GM21423 (cell line): ENCODE results near the gene SLC2A5.
"Not testable (repeated sequence)": the region's sequence is repeated elsewhere in the genome, so short reads cannot be mapped to it uniquely, and the experiment has no call there.

Experiments used
- ATAC-seq: cut with Tn5 transposase; IDR thresholded peaks from one replicate; pipeline ENCODE4 v1.9.1; 2021; ENCODE audit warnings: mild to moderate bottlenecking, moderate library complexity; ENCODE audit not compliant: unreplicated experiment

The SLC2A5 gene

DNA sequence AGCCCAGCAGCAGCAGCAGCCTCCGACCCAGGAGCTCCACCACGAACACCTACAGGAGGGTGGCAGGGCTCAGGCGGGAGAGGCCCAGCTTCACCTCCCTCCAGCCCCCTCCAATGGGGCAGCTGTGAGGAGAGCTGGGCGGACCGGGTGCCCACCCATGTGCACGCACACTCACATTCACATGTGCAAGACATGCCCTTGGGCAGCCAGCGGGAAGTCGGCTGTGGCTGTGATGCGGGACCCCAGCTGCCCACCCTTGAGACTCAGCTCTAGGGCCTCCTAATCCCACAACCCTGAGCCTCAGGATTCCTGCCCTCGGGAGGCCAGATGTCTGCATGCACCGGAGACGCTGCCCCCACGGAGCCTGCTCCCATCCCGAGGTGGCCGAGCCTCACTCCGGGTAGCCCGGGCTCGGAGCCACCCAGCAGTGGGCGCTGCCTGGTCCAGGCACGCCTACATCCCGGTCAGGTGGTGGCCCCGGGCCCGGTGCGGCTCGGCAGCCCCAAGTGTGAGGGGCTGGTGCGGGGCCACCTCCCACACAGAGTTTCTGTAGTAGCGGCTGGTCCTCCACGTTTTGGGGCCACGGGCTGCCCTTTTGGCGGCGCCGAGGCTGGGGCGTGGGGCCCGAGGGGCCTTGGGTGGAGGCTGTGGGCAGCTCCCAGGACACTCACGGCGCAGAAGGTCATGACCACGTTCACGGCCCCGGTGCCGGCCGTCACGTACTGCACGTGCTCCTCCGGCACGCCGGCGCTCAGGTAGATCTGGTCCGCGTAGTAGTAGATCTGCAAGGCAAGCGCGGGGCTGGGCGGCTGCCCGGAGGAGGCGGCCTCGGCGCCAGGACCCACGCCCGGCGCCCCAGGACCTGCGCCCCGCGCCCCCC lies 30.3 kb downstream of the SLC2A5 start:
- ATAC-seq = no peak

DNA sequence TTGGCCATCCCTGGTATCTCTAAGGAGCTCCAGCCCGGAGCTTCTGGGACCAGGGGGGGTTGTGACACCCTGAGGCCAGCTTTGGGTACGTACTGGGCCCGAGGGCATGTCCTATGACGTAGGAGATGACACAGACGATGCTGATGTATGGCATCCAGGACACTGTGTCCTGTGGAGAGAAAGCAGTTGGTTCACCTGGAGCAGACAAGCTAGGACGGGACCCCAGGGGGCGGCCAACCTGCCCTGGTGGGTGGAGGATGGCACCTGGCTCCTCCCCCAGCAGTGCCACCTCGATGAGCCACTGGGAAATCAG lies 31.1 kb downstream of the SLC2A5 start:
- ATAC-seq = no peak

DNA sequence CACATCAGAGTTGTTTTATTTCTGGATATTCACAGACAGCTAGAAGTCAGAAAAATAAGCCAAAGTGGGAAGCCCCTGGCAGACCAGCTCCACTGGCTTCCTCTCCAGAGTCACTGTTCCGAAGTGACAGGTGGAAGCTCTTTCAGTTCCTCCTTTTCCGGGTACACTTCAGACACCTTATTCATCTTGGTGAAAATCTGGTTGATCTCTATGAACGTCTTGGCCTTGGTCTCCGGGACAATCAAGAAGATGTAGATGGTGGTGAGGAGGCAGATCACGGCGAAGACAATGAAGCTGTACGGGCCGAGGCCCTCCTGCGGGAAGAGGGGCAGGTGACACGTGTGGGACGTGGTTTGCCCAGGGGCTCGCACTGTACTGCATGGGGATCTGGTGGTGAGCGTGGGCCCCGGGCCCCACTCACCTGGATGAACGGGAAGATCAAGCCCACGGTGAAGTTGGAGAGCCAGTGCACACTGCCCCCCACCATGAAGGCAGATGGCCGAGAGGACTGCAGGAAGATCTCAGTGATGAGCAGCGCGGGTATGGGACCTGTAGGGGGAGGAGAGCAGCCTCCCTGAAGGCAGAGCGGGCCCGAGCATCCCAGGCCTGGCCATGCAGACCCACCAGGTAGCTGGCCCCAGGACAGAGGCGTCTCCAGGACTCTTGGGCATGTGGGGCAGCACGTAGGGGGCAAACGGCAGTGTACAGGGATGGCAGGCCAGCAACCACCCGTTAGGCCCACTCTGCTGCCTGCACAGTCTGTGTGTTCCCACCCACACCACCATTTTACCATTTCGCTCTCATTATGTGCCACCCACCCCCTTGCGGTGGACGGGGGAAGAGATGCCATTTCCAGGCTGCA lies 31.7 kb downstream of the SLC2A5 start:
- ATAC-seq = no peak

DNA sequence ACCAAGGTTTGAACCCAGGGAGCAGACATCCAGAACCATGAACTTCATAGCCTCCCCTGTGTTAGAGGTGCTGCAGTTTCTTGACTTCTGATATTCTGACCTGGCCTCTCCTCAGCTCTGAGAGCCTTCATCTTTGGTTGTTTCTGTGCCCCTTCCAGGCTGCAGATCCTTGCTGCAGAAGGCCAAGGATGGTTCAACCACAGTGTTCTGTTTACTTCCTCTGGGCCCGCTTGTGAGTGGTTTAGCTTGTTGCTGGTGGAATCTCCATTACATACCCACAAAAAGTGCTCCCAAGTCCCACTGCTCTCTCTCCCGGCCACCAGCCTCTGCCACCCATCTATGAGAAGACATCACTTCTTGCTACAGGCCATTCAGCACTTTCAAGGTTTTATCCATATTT lies 34.2 kb downstream of the SLC2A5 start:
- no peak for ATAC-seq

DNA sequence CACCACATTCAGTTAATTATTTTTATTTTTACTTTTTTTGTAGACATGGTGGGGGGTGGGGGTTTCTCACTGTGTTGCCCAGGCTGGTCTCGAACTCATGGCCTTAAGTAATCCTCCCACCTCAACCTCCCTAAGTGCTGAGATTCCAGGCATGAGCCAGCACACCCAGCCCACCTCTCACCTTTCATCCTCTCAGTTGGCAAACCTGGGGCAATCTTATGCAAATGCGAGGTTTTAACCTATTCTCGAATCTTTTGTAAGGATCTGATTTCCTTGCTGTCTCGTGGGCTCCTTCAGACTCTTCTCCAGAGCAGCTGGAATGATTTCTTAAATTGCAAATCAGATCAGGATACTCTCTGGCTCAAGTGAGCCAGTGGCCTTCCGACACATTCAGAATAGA lies 36.1 kb downstream of the SLC2A5 start:
- ATAC-seq = no peak

DNA sequence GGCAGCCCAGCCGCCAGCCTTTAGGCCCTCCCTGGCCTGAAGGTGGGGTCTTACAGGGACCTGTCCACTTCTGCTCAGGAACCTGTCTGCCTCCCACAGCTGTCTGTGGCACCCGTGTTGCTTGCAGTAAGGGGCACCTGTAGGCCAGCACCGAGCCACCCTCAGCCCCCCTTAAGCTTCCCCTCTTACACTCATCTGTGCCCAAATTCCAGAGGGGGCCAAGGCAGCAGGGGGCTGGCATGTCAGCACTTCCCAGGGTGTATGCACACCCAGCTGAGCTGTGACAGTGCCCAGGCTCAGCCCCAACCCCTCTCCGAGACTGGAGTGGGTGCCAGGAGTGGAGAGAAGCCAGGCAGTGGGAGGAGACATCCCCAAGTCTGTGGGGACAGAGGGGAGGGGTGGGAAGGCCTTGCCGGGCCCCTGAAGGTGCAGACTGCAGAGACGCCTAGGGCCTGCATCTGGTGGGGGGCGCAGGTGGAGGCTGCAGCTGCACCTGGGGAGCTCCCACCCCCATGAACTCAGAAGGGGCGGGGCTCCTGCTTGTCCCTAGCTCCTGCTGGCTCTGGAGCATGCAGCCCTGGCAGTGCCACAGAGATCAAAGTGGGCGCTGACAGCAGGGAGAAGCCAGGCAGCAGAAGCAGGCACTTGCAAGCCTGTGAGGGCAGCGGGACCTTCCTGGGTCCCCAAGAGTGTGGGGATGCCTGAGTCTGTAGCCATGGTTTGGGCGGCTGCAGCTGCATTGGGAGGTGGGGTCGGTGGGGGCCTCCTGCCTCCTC lies 37.8 kb downstream of the SLC2A5 start:
- no peak for ATAC-seq

DNA sequence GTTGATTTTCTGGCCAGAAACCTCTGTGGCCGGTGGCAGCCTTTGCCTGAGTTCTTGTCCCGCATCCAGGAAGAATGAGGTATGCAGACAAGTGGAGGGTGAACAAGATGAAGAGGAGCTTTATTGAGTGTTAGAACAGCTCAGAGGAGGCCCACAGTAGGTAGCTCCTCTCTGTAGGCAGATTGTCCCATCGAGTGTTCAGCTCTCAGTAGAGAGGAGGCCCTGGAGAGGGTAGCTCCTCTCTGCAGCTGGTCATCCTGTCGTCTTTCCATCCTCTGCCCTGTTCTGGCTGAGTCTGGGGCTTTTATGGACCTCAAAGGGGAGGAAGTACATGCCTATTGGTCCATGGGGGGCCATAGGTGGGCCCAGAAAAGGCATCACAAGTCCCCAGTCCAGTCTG lies 38.4 kb downstream of the SLC2A5 start:
- not testable (repeated sequence) for ATAC-seq

DNA sequence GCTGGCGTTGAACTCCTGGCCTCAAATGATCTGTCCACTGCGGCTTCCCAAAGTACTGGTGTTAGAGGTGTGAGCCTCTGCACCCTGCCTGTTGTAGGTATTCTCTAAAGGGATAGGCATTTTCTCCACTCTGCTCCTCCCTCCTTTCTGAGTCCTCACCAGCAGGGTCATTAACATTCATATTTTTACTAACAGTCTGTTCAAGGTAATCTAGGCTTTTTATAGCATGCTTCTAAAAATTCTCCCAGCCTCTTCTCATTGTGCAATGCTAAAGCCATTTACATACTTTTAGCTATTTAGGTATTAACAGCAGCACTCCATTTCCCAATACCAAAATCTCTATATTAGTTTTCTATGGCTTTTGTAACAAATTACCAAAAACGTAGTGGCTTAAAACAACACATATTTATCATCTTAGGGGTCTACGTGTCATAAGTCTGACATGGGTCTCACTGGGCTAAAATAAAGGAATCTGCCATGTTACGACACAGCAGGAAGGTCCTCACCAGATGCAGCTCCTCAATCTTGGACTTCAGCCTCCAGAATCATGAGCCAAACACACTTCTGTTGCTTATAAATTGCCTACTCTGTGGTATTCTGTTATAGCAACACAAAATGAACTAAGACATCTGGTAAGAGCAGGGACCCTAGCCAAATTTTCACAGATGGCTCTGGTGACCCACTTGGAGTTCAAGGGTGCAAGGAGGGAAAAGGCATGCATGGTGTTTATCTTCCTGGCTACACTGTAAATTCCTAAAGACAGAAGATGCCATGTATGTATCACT lies 40.3 kb downstream of the SLC2A5 start:
- ATAC-seq = no peak

DNA sequence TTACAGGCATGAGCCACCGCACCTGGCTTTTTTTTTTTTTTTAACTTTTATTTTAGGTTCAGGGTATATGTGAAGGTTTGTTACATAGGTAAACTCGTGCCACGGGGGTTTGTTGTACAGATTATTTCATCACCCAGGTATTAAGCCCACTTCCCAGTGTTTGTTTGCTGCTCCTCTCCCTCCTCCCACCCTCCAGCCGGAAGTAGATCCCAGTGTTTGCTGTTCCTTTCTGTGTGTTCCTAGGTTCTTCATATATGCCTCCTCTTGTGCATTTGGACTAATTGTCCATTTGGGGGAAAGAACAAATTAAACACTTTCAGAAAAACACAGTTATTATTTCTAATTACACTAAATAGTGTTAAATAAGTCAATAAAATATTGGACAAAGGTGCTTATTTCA lies 42.1 kb downstream of the SLC2A5 start:
- no peak for ATAC-seq

DNA sequence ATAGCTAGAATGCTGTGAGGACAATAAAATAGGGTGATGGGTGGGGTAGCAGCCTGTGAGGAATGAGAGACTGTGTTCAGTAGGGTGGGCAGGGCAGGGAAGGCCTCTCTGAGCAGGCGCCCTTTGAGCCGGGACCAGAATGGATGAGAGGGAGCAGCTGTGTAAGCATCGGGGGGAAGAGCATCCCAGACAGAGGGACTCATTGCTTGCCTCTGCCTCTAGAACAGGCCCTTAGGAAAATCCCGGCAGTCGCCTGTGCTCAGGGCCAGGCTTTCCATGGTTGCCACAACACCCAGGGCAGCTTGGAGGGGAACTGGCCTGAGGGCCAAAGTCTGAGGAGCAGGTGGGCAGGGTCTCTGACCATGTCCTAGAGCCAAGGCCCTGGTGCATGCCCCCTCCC lies 44.0 kb downstream of the SLC2A5 start:
- no peak for ATAC-seq

DNA sequence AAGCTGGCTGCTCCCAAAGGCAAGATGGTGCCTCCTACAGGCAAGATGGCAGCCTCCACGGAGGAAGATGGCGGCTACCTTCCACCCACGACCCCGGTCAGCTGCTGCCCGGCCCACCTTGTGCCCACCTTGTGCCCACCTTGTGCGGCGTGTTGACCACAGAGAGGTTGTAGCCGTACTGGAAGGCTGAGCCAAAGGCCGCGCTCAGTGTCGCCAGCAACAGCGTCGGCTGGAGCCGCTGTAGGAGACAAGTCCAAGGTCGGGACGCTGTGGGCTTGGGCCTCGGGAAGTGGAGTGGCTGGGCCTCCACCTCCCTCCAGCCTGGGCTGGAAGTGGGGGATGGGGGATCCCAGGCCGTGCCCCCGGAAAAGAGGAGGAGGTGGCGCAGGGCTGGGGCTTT lies 44.6 kb downstream of the SLC2A5 start:
- no peak for ATAC-seq

DNA sequence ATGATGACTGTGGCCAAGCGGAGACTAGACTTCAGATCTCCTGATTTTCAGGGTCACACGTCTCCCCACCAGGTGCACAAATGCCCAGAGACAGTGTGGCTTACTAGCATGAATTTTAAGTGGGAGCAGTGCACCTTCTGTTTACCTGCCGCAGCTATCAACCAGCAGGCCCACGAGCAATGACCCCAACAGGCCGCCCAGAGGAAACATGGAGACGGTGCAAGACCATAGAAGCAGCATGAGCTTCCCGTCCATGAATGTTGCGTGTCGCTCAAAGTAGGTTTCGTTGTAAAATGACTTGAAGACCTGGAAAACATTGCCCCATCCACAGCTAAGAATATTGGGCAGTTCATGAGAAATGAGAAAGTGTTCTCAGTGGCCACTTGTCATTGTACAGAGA lies 46.7 kb downstream of the SLC2A5 start:
- ATAC-seq = no peak

DNA sequence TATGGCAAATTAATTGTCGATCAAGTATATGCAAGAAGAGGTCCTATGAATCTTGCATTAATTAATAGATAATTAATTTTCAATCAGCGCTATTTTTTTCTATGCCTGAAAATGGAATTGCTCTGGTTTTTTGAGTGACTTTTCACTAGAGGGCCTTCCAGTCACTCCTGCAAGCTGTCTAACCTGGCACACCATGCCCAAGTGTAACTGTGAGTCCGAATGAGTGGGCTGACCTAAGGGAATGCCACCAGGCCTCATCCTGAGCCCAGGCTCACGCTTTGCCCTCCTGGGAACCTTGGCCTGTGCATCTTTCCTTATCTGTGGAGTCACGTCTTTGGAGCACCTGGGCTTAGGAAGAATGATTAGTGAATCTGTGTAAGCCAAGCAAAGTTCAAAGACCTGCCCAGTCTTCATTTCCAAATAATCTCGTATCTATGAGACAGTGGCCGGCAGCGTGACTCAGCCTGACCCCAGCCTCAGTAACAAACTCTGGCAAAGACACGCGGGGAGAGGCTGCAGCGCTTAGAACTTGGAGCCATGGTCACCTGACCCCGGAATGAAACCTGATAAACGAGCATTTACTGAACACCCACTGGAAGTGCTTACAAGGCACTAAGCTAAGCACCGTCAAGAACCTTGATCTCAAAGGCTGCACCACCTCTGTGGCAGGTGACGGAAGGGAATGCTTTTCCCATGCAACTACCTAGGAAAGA lies 47.3 kb downstream of the SLC2A5 start:
- ATAC-seq = not testable (repeated sequence)

DNA sequence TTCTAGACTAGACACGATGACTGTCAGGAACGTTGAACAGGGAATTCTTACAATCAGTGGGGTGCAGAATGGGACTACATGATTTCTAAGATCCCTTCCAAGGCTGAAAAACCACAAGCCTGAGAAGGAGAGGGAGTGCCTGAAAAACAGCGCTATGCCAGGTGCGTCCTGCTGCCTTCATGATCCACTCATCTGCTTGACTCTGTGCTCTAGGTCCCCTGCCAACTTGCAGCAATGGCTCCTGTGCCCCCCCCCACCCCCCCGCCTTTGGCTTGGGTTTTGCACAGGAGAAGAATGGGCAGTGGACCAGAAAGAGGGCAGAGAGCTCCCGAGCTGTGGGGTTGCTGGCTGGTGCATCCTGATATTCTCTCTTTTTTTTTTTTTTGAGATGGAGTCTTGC lies 49.1 kb downstream of the SLC2A5 start:
- no peak for ATAC-seq

DNA sequence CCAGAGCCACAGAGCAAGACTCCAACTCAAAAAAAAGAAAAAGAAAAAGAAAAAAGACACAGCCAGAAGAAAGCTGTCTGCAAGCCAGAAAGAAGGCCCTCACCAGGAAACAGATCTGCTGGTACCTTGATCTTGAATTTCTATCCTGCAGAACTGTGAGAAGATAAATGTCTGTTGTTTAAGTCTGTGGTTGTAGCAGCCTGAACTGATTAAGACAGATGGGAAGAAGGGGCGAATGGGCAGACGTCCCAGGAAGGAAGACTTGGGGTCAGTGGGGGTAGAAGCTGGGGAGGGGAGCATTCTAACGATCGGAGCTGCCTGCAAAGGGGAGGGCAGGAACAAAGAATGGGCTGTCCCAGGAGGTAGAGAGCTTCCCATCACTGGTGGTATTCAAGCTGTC lies 49.5 kb downstream of the SLC2A5 start:
- no peak for ATAC-seq

DNA sequence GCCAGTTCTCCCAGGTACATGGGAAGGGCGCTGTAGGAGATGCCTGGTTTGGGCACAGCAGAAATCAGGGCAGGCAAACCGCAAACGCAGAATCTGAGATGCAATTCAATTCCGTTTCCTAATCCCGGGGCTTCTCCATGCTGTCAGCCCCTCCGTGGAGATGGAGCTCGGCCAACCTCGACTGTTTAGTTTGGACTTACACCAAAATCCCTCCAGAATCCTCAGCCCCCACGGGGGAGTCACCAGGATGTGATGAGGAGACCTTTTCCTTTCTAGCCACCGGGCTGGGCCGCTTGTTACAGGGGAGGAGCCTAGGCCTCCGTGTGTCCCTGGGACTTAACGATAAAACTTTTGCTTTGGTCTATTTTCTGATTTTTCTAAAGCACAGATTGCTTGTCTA lies 51.1 kb downstream of the SLC2A5 start:
- no peak for ATAC-seq

DNA sequence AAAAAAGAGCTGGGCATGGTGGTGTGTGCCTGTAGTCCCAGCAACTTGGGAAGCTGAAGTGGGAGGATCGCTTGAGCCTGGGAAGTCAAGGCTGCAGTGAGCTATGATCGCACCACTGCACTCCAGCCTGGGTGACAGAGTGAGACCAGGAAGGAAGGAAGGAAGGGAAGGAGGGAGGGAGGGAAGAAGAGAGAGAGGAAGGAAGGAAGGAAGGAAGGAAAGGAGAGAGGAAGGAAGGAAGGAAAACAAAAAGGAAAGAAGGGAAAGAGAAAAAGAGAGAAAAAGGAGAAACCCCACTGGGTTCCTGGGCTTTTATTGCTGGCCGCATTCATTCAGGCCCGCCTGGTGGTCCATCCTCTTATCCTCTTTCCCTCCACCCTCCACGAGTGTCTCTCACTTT lies 53.0 kb downstream of the SLC2A5 start:
- no peak for ATAC-seq

DNA sequence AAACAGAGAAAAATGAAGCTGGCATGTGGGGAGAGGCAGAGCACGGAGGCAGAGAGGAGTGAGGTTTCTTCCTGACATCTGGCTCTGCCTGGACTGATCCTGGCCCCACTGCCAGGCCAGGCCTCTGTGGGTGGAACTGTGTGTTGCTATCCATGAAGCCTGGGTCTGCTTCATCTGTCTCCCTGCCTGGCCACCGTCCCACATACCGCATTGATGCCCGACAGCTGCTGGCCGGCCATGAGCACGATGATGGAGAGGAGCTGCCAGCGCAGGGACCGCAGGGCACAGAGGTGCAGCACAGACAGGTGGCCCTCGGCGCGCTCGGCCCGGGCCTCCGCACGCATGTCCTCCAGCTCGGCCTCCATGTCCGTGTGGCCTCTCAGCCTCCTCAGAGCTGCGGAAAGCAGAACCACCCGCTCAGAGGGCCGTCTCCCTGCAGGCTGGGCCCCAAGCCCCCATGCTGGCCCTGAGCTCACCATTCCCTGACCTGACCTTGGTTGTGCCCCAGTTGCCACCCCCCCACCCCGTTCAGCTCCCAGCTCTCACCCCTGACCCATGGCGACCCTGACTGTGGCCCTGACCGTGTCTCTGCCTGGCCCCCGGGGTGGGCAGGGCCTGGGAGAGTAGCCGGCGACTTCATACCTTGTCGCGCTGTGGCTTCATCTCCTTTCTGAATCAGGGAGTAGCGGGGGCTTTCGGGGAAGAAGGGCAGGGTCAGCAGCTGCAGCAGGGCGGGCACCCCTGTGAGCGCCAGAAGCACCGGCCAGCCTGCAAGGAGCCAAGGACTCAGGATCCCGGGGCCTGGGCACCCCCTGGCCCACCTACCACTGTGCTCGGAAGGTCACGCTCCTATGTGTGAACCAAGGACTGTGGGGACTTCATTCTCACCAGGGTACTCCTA lies 54.7 kb downstream of the SLC2A5 start:
- ATAC-seq = no peak

DNA sequence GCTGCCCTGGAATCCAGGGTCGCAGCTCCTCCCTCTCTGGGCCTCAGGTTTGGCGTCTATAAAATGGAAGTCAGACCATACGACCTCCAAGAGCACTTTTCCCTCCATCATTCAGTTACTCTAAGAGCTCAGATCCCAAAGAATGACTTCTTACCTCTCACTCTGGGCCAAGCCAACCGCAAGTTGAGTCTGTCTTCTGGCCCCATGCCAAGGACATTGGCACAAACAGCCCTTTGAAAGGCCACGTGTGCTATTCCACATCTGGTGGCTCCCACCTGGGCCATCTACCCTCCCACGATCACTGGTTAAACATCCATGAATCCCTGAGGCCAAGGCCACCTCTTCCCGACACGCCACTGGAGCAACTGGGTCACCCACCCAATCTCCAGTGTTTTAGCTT lies 55.6 kb downstream of the SLC2A5 start:
- ATAC-seq = no peak
